SK-N-SH treated with all-trans-retinoic acid at 6 μM for 48 hours (cell line): ENCODE measurements around the gene KIF1A.

Source experiments
- ATAC-seq: fragments of 200-7000 bp; cut with Tn5 transposase; 3 replicates; pipeline ENCODE4 v1.9.1; 2020; ENCODE audit warnings: mild to moderate bottlenecking, moderate library complexity
- ARNTL ChIP-seq: fragments of 450-650 bp; formaldehyde crosslinking; IDR thresholded peaks from 2 replicates; pipeline ENCODE4 v1.5.0; 2020; ENCODE audit warnings: low read depth, mild to moderate bottlenecking, moderate library complexity, borderline replicate concordance
- BACH2 ChIP-seq: fragments of 250-450 bp; sonication (Bioruptor Pico); IDR thresholded peaks from 2 replicates; pipeline ENCODE4 v1.9.0; 2021; ENCODE audit warnings: mild to moderate bottlenecking, borderline replicate concordance
- CSDC2 ChIP-seq: fragments of 250-450 bp; sonication (Bioruptor Pico); IDR thresholded peaks from 2 replicates; pipeline ENCODE4 v1.5.0; 2020; ENCODE audit warnings: mild to moderate bottlenecking, moderate library complexity
- ESRRG ChIP-seq: fragments of 250-450 bp; sonication (Bioruptor Pico); IDR thresholded peaks from 2 replicates; pipeline ENCODE4 v1.6.1; 2021; ENCODE audit warnings: mild to moderate bottlenecking
- GLIS3 ChIP-seq: fragments of 250-450 bp; sonication (Bioruptor Pico); IDR thresholded peaks from 2 replicates; pipeline ENCODE4 v1.5.0; 2020; ENCODE audit warnings: mild to moderate bottlenecking, moderate library complexity
- ISL1 ChIP-seq: fragments of 250-450 bp; sonication (Bioruptor Pico); IDR thresholded peaks from 2 replicates; pipeline ENCODE4 v2.1.2; 2022; ENCODE audit warnings: mild to moderate bottlenecking, moderate library complexity
- OSR1 ChIP-seq: fragments of 250-450 bp; sonication (Bioruptor Pico); IDR thresholded peaks from 2 replicates; pipeline ENCODE4 v1.8.0; 2022; ENCODE audit warnings: moderate library complexity, mild to moderate bottlenecking, inconsistent platforms
- PPARA ChIP-seq: fragments of 250-450 bp; sonication (Bioruptor Pico); IDR thresholded peaks from 2 replicates; pipeline ENCODE4 v1.5.0; 2020; ENCODE audit warnings: mild to moderate bottlenecking, borderline replicate concordance
- RARB ChIP-seq: fragments of 250-450 bp; sonication (Bioruptor Pico); IDR thresholded peaks from 2 replicates; pipeline ENCODE4 v1.8.0; 2021; ENCODE audit warnings: mild to moderate bottlenecking, moderate library complexity
- TCF4 ChIP-seq: fragments of 250-450 bp; sonication (Bioruptor Pico); IDR thresholded peaks from 2 replicates; pipeline ENCODE4 v1.8.0; 2021; ENCODE audit warnings: mild to moderate bottlenecking, moderate library complexity, borderline replicate concordance
- TOX ChIP-seq: fragments of 250-450 bp; sonication (Bioruptor Pico); IDR thresholded peaks from 2 replicates; pipeline ENCODE4 v1.8.0; 2021; ENCODE audit warnings: mild to moderate bottlenecking, moderate library complexity, borderline replicate concordance
- ZC3H10 ChIP-seq: fragments of 250-450 bp; sonication (Bioruptor Pico); IDR thresholded peaks from 2 replicates; pipeline ENCODE4 v1.5.1; 2021; ENCODE audit warnings: mild to moderate bottlenecking, moderate library complexity
- ZFP3 ChIP-seq: fragments of 250-450 bp; sonication (Bioruptor Pico); IDR thresholded peaks from 2 replicates; pipeline ENCODE4 v1.5.0; 2020; ENCODE audit warnings: mild to moderate bottlenecking, moderate library complexity
- ZFP30 ChIP-seq: fragments of 450-650 bp; formaldehyde crosslinking; IDR thresholded peaks from 2 replicates; pipeline ENCODE4 v1.5.0; 2022; ENCODE audit warnings: mild to moderate bottlenecking, moderate library complexity
- ZNF565 ChIP-seq: fragments of 450-650 bp; formaldehyde crosslinking; conservative IDR thresholded peaks from 2 replicates; pipeline ENCODE4 v1.5.0; 2020; ENCODE audit warnings: low read depth, mild to moderate bottlenecking, moderate library complexity
- ZNF70 ChIP-seq: fragments of 450-650 bp; formaldehyde crosslinking; IDR thresholded peaks from 2 replicates; pipeline ENCODE4 v1.5.0; 2020; ENCODE audit warnings: mild to moderate bottlenecking, moderate library complexity
- ZNF8 ChIP-seq: fragments of 450-650 bp; formaldehyde crosslinking; IDR thresholded peaks from 2 replicates; pipeline ENCODE4 v1.5.0; 2020; ENCODE audit warnings: mild to moderate bottlenecking, moderate library complexity
- TF ChIP-seq, protein P1 (sequence below): fragments of 250-450 bp; sonication (Bioruptor Pico); IDR thresholded peaks from 2 replicates; pipeline ENCODE4 v1.8.0; 2021; ENCODE audit warnings: low read depth, mild to moderate bottlenecking, moderate library complexity, borderline replicate concordance
- TF ChIP-seq, protein P2 (sequence below): fragments of 250-450 bp; sonication (Bioruptor Pico); IDR thresholded peaks from 2 replicates; pipeline ENCODE4 v1.5.1; 2020; ENCODE audit warnings: low read depth, mild to moderate bottlenecking, moderate library complexity
- TF ChIP-seq, protein P3 (sequence below): fragments of 250-450 bp; sonication (Bioruptor Pico); IDR thresholded peaks from 2 replicates; pipeline ENCODE4 v1.5.1; 2021; ENCODE audit warnings: mild to moderate bottlenecking, moderate library complexity
- TF ChIP-seq, protein P4 (sequence below): fragments of 250-450 bp; sonication (Bioruptor Pico); IDR thresholded peaks from 2 replicates; pipeline ENCODE4 v1.5.0; 2020; ENCODE audit warnings: mild to moderate bottlenecking, moderate library complexity
- TF ChIP-seq, protein P5 (sequence below): fragments of 250-450 bp; sonication (Bioruptor Pico); IDR thresholded peaks from 2 replicates; pipeline ENCODE4 v1.8.0; 2020; ENCODE audit warnings: mild to moderate bottlenecking, moderate library complexity, borderline replicate concordance

KIF1A gene

DNA sequence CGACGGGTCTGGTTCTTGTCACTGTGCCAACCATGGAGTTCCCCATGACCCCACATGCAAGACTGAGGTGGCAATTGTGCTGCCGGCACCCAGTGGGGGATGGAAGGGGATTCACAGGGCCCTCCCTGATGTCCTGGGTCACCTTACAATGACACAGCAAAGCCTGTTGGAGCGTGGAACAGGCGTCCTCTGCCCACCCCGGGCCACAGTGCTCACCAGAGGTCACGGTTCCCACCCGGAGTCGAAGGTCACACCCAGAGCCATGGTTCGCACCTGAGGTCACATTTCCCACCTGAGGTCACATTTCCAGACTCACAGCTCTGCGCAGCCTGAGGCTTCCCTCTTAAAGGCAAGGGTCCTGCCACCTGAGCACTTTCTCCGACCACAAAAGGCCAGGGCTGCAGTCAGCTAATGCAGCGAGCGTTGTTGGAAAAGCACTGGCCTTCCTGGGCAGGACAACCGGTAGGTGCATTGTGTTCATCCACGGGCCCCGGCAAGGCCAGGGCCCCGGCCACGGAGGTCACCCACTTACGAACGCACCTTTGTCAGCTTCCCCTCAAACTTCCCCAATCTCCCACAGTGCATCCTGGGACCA is 24.0 kb downstream of the KIF1A start:
- TF ChIP-seq BACH2 (CRISPR knock-in tag) (no peak), ARNTL (CRISPR knock-in tag) (no peak), ZC3H10 (CRISPR knock-in tag) (no peak), ZFP3 (CRISPR knock-in tag) (no peak), ISL1 (CRISPR knock-in tag) (no peak), ZNF565 (CRISPR knock-in tag) (no peak), RARB (CRISPR knock-in tag) (no peak), GLIS3 (no peak), ZFP30 (no peak), OSR1 (CRISPR knock-in tag) (no peak), PPARA (CRISPR knock-in tag) (no peak), ZNF8 (CRISPR knock-in tag) (no peak)
- TF ChIP-seq, protein P1, sequence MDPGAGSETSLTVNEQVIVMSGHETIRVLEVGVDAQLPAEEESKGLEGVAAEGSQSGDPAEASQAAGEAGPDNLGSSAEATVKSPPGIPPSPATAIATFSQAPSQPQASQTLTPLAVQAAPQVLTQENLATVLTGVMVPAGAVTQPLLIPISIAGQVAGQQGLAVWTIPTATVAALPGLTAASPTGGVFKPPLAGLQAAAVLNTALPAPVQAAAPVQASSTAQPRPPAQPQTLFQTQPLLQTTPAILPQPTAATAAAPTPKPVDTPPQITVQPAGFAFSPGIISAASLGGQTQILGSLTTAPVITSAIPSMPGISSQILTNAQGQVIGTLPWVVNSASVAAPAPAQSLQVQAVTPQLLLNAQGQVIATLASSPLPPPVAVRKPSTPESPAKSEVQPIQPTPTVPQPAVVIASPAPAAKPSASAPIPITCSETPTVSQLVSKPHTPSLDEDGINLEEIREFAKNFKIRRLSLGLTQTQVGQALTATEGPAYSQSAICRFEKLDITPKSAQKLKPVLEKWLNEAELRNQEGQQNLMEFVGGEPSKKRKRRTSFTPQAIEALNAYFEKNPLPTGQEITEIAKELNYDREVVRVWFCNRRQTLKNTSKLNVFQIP (CRISPR knock-in tag) = no peak
- TF ChIP-seq, protein P2, sequence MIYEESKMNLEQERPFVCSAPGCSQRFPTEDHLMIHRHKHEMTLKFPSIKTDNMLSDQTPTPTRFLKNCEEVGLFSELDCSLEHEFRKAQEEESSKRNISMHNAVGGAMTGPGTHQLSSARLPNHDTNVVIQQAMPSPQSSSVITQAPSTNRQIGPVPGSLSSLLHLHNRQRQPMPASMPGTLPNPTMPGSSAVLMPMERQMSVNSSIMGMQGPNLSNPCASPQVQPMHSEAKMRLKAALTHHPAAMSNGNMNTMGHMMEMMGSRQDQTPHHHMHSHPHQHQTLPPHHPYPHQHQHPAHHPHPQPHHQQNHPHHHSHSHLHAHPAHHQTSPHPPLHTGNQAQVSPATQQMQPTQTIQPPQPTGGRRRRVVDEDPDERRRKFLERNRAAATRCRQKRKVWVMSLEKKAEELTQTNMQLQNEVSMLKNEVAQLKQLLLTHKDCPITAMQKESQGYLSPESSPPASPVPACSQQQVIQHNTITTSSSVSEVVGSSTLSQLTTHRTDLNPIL = no peak
- TF ChIP-seq, protein P3, sequence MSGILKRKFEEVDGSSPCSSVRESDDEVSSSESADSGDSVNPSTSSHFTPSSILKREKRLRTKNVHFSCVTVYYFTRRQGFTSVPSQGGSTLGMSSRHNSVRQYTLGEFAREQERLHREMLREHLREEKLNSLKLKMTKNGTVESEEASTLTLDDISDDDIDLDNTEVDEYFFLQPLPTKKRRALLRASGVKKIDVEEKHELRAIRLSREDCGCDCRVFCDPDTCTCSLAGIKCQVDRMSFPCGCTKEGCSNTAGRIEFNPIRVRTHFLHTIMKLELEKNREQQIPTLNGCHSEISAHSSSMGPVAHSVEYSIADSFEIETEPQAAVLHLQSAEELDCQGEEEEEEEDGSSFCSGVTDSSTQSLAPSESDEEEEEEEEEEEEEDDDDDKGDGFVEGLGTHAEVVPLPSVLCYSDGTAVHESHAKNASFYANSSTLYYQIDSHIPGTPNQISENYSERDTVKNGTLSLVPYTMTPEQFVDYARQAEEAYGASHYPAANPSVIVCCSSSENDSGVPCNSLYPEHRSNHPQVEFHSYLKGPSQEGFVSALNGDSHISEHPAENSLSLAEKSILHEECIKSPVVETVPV = no peak
- TF ChIP-seq, protein P4, sequence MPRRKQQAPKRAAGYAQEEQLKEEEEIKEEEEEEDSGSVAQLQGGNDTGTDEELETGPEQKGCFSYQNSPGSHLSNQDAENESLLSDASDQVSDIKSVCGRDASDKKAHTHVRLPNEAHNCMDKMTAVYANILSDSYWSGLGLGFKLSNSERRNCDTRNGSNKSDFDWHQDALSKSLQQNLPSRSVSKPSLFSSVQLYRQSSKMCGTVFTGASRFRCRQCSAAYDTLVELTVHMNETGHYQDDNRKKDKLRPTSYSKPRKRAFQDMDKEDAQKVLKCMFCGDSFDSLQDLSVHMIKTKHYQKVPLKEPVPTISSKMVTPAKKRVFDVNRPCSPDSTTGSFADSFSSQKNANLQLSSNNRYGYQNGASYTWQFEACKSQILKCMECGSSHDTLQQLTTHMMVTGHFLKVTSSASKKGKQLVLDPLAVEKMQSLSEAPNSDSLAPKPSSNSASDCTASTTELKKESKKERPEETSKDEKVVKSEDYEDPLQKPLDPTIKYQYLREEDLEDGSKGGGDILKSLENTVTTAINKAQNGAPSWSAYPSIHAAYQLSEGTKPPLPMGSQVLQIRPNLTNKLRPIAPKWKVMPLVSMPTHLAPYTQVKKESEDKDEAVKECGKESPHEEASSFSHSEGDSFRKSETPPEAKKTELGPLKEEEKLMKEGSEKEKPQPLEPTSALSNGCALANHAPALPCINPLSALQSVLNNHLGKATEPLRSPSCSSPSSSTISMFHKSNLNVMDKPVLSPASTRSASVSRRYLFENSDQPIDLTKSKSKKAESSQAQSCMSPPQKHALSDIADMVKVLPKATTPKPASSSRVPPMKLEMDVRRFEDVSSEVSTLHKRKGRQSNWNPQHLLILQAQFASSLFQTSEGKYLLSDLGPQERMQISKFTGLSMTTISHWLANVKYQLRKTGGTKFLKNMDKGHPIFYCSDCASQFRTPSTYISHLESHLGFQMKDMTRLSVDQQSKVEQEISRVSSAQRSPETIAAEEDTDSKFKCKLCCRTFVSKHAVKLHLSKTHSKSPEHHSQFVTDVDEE (CRISPR knock-in tag) = no peak
- TF ChIP-seq, protein P5, sequence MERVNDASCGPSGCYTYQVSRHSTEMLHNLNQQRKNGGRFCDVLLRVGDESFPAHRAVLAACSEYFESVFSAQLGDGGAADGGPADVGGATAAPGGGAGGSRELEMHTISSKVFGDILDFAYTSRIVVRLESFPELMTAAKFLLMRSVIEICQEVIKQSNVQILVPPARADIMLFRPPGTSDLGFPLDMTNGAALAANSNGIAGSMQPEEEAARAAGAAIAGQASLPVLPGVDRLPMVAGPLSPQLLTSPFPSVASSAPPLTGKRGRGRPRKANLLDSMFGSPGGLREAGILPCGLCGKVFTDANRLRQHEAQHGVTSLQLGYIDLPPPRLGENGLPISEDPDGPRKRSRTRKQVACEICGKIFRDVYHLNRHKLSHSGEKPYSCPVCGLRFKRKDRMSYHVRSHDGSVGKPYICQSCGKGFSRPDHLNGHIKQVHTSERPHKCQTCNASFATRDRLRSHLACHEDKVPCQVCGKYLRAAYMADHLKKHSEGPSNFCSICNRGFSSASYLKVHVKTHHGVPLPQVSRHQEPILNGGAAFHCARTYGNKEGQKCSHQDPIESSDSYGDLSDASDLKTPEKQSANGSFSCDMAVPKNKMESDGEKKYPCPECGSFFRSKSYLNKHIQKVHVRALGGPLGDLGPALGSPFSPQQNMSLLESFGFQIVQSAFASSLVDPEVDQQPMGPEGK (CRISPR knock-in tag) = no peak
- no peak for ATAC-seq

DNA sequence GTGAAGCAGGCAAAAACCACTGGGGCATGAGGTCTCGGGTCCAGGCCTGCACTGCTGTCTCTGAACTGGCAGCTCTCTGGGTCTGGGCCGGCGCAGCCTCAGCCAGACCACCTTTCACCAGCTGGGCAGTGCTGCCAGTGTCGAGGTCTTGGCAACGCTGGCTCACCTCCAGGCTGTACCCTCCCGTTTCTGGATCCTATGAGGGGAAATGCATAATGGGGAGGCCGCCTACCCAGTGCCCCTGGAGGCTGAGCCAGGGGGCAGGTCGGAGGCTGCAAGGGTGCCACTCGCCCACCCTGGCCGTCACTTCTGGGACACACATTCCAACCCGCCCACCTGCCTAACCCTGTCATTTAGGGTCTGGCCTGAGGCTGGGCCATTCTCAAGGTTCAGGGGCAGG is 24.6 kb downstream of the KIF1A start:
- ATAC-seq = no peak
- TF ChIP-seq TOX (CRISPR knock-in tag) (no peak), ZNF565 (CRISPR knock-in tag) (no peak), TCF4 (CRISPR knock-in tag) (no peak), BACH2 (CRISPR knock-in tag) (no peak), GLIS3 (no peak), ZC3H10 (CRISPR knock-in tag) (no peak), CSDC2 (no peak), ESRRG (CRISPR knock-in tag) (no peak), ZNF70 (CRISPR knock-in tag) (no peak)
- TF ChIP-seq, protein P3 = no peak
- TF ChIP-seq, protein P5 (CRISPR knock-in tag) = no peak
- TF ChIP-seq, protein P1 (CRISPR knock-in tag) = no peak
- TF ChIP-seq, protein P4 (CRISPR knock-in tag) = no peak
